Measurements from ENCODE around the gene HS1BP3.

Gene HS1BP3

DNA sequence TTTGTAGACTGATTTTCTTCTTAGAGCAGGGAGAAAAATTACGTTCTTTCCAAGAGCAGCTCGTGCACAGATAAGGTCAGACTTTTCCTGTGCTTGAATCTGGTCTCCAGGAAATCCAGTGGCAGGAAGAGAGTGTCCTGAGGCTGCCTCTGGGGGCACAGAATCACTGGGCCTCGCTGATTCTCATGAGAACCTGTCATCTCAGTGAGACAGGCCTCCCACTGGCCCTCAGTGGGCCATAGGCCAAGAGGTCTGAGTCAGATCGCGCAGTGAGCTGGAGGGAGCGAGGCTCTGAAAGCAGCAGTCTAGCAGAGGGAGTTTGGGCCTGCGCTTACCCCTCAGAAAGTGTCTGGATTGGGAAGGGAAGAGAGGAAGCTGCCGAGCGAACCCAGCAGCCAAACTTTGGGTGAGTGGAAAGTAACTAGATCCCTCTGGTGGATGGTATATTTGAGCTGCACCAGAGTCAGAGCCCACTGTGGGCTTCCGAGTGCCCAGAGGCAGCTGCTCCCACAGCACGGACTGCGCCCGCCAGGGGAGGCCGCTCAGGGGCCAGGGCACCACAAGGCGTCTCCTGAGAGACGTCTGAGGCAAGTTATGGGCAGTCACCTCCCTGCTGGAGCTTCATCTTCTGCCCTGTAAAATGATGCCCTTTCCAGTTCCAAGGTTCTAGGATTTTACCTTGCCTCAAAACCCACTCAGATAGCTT, 24.2 kb upstream of the HS1BP3 start:
- peak; percentile 83 for DNase-seq (ENCODE audit: low spot score)

DNA sequence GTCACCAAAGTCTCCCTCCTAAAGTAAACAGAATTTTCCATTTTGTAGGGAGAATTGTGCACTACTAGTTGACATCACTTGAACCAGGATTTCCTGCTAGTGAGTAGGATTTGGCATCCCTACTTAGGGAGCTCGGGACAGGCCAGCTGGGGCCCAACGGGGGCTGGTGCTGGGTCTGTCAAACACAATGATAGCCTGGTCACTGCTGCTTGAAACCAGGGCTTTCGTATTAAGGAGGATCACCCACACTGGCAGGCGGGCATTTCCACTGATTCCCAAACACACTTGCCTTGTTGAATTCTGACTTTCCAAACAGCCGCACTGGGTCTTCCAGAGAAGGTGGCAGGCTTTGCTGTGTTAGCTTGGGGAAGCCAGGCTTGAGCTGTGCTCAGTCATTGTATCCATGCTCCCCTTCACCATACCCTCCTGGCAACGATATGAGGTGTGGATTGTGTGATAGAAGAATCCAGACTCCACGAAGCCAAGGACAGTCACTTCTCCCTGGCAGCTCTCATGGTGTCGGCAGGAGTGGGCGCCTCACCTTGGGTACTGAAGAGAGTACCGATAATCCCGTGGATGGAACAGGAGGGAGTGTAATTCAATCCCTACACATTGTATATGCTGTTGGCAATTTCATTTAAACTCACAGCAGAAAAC, 23.5 kb upstream of the HS1BP3 start:
- DNase-seq (ENCODE audit: low spot score): no peak

DNA sequence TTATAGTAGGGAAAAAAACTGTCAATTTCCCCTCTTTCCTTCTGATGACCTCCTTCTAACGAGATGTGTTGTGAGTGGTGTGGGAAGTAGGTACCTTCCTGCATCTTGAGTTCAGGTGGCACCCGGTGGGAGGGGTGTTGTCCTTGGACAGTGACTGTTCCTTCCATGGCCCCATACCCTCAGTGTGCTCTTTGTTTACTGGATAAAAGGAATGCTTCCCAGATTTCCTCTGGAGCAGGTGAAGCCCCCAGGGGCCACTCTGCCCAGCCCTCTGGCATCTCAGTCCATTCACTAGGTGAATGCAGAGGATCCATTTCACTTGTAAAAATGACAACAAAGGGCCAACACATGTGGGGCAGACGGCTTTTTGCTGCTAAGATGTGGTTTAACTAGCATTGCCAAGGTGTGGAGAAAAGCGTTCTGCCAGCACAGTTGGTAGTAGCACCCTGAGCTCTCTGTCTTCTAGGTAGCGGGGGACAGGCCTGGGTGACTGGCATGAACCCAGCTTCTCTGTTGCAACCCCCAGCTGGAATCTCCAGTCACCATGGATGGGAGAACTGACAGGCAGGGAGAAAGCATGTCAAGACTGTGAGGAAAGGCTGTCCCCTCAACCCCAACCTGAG, 22.9 kb upstream of the HS1BP3 start:
- no peak for DNase-seq (ENCODE audit: low spot score)

DNA sequence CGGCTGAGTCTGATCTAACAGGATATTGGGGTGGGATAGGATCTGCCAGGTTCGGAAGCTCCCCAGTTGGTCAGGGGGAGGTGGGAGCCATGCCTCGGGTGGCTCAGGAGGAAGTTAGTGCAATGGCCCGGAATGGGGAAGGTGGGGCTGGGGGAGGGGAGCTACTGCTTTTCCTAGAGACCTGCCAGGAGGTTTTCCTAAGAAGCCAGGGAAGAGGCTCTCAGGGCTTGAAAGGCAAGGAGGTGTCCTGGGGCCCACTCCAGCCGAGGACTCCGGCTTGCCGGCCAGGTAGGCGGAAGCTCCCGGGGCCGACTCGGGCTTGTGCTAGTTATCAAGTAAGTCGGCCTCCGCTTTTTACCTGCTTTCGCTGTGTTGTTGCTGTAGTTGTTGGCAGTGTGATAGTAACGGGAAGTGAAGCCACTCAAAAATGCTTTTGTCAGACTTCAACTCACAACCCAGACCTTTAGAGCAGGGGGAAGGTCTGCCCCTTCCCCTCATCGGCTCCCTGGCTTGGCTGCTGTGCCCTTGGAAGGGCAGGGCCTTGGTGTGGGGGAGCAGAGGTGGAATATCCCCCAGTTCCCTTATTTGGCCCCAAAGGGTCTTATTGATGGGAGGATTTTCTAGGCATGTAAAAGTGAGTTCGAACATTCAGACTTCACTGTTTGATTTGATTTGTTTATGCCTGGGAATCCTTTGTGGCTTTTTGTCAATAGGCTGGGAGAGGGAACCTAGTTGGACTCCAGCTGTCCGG, 21.5 kb upstream of the HS1BP3 start:
- no peak for DNase-seq (ENCODE audit: low spot score)

DNA sequence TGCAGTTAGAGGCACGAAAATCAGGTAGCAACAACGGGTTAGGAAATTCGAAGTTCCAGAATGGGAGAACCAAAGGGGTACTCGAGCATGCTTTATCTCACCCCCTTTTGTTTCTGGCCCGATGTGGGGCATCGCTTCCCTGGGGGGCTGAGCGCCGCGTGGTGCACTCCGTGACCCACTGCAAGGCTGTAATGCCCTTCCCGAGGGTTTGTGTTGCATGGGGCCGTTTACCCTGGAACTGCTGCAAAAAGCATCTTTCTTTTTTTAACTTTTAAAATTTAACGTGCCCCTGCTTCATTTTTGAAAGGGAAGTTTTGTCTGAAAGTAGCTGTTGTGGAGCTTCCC, 20.8 kb upstream of the HS1BP3 start:
- no peak for DNase-seq (ENCODE audit: low spot score)

DNA sequence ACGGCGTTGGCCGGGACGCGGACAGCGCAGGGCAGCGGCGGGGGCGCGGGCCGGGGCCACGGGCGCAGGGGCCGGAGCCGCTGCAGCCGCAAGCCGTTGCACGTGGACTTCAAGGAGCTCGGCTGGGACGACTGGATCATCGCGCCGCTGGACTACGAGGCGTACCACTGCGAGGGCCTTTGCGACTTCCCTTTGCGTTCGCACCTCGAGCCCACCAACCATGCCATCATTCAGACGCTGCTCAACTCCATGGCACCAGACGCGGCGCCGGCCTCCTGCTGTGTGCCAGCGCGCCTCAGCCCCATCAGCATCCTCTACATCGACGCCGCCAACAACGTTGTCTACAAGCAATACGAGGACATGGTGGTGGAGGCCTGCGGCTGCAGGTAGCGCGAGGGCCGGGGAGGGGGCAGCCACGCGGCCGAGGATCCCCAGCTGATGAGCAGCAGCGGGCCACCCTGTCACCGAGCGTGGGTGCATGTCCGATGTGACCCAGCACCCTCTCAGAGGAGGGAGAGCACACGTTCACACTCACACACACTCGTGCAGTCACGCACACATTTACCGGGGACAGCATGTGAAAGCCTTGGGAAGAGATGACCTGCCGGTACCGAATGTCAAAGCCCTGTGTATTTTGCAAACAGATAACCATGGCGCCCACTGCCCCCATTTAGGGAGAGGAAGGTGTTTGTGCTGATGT, 20.3 kb upstream of the HS1BP3 start:
- no peak for DNase-seq (ENCODE audit: low spot score)

DNA sequence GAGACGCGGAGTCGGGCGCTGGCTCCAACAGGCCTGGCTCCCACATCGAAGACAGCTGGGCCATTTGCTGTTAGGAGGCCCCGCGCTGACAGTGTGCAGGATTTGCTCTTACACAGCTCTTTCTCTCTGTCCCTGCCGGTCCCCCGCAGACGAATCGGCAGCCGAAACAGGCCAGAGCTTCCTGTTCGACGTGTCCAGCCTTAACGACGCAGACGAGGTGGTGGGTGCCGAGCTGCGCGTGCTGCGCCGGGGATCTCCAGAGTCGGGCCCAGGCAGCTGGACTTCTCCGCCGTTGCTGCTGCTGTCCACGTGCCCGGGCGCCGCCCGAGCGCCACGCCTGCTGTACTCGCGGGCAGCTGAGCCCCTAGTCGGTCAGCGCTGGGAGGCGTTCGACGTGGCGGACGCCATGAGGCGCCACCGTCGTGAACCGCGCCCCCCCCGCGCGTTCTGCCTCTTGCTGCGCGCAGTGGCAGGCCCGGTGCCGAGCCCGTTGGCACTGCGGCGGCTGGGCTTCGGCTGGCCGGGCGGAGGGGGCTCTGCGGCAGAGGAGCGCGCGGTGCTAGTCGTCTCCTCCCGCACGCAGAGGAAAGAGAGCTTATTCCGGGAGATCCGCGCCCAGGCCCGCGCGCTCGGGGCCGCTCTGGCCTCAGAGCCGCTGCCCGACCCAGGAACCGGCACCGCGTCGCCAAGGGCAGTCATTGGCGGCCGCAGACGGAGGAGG, 19.6 kb upstream of the HS1BP3 start:
- no peak for DNase-seq (ENCODE audit: low spot score)

DNA sequence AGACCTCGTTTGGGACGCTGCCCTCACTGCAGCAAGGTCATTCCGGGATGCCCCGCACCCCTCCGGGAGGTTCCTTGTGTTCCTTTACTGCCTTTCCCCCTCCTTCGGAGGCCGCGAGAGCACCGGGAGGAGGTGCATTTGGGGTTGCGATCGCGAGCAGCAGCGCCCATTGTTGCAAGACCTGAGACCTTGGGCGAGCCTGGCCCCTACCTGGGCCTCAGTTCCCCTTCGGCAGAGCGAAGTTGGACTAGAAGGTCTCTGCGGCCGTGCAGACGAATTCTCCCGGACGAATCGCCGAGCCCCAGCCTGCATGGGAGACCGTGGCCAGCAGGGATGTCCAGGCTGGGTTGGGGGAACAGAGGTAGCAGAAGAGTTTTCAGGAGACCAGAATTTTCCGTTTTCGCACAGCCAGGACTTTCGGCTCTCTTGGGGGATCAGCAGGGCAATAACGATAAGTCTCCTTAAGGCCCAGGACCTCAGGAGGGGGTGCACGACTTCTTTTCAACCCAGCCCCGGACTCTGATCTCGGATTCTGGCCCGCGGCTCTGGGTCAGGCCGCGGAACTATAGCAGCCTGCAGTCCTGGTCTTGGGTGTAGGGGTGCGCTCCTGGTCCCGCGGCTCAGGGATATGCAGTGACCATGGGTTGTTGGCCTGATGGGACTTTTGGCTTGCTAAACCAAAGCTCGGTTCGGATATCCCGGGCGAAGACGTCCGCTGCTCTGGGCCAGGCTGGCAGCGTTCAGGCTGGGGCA, 18.8 kb upstream of the HS1BP3 start:
- DNase-seq (ENCODE audit: low spot score): no peak

DNA sequence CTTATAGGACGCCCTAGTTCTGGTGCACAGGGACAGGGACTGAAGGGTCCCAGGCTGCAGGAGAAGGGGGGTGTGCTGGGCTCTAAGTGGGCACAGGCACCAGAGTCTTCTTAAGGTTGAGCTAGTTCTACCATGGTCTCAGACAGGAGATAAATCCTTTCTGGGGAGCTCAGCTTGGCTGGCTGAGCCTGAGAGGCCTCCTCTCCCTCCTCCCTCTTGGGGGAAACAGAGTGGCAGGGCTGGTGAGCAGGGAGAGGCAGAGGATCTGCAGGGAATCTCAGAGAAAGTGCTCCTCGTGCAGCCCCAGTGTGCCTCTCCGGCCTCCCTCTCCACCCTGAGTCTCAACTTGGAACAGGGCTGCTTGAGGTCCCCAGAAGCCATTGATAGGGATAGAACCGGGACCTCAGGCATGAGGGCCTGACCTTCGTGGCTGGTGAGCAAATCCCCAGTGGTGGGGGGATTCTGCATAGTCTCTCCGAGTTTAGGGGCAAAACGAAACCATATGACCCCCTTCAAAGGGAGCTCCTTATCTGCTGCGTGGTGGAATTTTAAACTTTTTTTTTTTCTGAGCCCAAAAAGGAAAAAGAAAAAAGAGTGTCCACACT, 18.1 kb upstream of the HS1BP3 start:
- no peak for DNase-seq (ENCODE audit: low spot score)

DNA sequence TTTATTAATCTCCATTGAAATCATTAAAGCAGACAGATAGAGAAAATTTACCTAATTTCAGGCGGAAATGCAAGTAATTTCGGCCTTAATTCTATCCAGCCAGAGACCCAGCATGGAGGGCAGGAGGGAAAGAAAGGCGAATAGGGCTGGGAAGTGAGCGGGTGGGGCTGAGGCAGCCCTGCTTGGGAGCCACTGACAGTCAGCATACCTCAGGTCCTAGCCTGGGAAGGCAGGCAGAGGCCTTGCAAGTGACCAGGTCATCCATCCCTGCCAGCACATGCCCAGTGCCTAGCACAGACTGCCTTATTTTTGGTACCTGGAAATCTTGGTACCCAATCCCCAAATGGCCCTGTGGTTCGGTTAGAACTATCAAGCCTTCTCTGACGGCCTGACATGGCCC, 17.6 kb upstream of the HS1BP3 start:
- DNase-seq (ENCODE audit: low spot score): no peak

DNA sequence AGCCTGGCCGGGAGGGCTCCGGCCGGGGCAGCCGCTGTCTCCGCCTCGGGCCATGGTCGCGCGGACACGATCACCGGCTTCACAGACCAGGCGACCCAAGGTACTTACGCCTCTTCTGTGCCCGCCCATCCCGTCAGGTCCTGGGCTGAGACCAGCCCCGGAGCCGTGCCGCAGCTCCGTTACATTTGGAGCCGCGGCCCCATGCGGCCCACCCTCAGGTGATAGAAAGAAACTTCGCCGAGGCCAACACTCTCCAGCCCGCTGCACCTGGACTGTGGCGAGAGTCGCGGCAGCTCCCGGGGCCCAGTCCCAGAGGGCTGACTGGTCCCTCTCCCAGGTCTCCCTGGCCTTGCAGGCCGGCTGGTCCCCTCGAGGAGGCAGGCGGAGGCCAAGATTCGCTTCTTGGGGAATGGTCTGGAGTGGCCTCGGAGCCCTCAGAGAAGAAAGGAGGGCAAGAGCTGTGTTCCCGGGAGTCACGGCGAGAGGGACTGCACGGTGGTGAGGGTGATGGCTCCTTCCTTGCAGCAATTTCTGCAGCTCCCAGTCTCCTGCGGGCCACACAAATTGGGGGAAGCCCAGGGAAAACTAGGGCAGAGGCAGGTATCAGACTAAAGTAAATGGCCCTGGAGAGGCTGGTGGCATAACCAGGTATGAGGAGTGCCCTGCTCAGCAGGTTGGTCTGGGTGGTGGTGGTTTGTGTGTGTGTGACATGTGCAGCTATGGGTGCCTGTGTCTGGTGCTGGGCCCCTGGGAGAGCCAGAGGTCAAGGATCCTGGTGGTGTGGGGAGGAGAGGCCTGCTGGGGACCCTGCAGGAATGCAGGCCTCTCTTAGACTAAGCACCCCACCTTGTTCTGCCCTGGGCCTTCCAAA, 16.9 kb upstream of the HS1BP3 start:
- DNase-seq (ENCODE audit: low spot score): no peak

DNA sequence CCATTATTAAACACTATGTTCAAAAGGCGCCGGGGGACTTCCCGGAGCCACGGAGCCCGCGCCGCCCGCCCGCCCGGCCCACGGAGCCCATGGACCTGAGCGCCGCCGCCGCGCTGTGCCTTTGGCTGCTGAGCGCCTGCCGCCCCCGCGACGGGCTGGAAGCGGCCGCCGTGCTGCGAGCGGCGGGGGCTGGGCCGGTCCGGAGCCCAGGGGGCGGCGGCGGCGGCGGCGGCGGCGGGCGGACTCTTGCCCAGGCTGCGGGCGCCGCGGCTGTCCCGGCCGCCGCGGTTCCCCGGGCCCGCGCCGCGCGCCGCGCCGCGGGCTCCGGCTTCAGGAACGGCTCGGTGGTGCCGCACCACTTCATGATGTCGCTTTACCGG, 16.2 kb upstream of the HS1BP3 start:
- peak; percentile 43 for DNase-seq (ENCODE audit: low spot score)

DNA sequence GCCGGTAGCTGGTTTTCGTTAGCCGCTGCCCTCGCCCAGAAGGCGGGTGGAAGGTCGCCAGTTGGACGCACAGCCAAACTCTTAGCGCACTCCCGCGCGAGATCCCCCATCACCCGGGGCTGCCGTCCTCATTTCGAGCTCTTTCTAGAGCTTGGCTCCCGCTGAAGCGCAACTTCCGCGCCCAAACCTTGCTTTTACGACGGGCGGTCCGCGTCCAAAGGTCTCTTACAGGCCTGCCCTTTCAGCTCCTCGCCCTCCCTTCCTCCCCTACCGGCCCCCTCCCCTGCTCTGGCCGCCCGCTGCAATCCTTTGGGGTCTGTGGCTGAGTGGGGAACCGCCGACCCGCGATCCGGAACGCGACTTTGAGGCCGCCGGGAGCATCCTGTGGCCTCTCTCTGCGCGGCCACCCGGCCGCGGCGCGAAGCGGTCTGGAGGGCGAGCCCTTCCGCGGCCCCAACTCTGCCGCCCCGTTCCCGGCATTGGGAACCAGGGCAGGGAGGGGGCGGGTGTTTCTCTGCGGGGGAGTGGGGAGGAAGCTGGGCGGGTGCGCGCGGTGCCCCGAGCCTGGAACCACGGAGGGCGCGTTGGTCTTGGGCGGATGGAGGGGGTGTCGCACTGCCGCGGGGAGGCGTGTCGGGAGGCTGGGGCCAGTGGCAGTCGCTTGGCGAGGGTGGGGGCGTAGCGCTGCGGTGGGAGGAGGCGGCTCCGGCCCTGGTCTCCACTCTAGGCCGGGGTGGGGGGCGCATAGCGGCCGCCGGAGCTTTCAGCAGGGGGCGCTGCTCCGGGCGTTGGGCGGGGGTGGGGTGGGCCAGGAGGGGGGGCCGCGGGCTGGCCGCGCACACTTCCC, 15.6 kb upstream of the HS1BP3 start, which contains the start of gene GDF7:
Gene GDF7, plus strand, starts transcription at position 841 of the 847 bp plus-strand sequence. CDS start 96 bp downstream, outside the sequence.
- DNase-seq (ENCODE audit: low spot score): peak; percentile 30

DNA sequence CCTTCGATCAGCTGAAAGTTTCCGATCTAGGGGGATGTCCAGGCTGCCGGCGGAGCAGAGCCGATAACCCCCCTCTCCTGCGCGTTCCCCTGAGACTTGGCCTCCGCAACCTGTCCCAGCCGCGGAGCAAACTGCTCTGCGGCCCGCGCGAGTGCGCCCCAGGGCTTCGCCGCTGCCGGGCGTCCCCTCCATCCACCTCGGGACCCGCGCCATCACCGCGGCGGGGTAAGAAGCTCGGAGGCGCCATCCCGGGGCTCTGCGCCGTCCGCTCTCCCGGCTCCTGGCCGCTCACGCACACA, 15.1 kb upstream of the HS1BP3 start:
- DNase-seq (ENCODE audit: low spot score): no peak

DNA sequence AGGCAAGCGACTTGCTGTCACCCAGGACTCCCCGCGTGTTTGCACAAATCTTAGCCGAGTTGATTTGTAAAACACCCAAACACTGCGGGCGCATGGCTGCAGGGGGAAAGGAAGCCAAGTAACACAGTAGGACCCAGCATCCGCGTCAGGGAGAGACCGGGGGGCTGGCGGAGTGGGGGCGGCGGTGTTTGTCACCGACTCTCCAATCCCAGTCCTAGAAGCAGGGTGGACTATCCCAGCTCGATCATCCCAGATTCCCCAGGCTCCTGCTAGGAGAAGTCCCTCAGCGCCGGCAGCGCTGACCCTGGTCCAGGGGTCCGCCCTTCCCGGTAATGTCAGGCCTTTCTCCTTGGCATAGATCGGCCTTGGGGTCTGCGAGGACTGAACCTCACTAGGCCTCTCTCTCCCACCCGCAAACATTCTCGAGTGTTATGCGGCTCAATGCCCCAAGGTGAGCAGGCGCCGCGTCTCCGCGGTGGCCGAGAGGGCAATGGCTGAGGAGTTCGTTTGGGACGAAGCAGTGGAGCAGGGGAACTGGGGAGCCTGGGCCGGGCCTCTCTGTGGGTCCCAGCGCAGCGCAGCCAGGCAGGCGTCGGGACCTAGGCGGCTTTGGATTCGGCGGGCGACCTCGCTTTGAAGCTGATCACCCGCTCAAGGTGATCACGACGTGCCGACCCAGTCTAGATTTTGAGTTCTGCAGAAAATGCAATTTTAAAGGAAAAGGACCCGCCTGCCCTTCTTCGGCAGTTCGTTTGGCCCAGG, 14.5 kb upstream of the HS1BP3 start:
- DNase-seq (ENCODE audit: low spot score): no peak

DNA sequence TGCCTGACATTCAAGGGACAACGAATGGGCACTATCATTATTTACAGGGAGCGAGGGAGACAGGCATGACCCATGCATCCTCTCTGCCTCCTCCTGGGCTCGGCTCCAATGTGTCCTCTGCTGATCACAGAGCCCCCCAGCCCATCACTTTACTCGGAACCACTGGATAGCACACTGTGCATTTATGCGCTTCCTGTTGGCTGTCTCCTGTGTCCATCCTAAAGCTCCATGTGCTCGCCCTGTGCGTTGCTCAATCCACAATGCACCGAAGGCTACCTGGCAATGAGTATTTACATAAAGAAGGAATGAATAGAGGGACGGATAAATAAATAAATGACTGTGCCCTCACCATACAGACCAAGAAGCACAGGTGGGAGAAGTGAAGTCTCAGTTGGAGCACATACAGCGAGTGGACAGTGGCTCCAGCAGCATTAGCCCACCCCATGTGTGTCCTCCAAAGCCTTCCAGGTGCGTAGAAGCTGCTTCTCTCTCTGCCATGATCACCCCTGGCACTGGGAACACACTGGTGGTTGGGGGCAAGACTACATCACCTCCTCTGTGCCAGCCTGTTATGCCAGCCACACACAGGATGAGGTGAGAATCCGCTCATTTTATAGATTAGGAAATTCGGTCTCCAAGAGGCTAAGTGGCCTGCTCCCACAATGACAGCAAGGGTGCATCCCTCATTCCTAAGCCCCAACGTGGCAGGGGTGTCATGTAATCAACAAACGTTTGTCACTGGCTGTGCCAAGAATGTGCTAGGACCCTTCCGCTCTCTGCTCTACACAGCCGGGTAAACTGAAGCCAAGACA, 13.7 kb upstream of the HS1BP3 start:
- DNase-seq (ENCODE audit: low spot score): no peak

DNA sequence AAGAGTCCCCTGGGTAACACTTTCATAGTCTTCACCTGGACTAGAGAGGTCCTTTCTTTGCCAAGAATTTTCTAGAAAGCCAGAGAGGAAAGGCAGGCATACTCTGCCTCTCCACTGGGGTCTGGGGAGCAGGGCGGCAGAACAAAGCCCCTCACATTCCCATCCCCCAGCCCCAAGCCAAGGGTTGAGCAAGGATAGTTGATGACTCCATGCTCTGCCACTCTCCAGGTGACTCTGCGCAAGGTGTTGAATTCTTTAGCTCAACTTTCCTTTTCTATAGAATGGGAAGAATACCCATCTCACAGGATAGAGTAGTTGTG, 13.1 kb upstream of the HS1BP3 start:
- no peak for DNase-seq (ENCODE audit: low spot score)
